NCI-H774 (cell line): ENCODE results near the gene RPTN.

Experiments used
- DNase-seq: peaks from one replicate; lab custom pipeline; 2025; lab: John Stamatoyannopoulos, UW

The RPTN gene, protein sequence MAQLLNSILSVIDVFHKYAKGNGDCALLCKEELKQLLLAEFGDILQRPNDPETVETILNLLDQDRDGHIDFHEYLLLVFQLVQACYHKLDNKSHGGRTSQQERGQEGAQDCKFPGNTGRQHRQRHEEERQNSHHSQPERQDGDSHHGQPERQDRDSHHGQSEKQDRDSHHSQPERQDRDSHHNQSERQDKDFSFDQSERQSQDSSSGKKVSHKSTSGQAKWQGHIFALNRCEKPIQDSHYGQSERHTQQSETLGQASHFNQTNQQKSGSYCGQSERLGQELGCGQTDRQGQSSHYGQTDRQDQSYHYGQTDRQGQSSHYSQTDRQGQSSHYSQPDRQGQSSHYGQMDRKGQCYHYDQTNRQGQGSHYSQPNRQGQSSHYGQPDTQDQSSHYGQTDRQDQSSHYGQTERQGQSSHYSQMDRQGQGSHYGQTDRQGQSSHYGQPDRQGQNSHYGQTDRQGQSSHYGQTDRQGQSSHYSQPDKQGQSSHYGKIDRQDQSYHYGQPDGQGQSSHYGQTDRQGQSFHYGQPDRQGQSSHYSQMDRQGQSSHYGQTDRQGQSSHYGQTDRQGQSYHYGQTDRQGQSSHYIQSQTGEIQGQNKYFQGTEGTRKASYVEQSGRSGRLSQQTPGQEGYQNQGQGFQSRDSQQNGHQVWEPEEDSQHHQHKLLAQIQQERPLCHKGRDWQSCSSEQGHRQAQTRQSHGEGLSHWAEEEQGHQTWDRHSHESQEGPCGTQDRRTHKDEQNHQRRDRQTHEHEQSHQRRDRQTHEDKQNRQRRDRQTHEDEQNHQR

DNA sequence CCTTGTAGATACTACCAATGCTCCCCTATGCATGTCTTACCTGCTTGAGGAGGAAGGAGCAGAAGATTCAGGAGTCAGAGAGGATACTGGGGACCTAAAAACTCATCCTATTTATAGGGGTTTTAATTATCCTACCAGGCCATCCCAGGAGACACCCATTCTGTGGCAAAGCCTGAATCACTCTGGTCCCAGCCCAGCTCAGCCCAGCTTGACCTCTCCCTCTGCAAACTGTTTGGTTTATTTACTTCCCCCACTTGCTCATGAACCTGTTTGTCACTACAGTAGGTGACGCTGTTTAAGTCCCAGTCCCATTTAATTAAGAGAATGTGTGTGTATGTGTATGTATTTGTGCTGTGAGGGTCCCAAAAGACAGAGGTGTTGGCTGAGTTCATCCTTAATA lies at the start of gene RPTN:
TSS of gene RPTN (minus strand) at position 85 of the 400 bp plus-strand sequence. CDS start 1,339 bp downstream, outside the sequence.
- no peak for DNase-seq

DNA sequence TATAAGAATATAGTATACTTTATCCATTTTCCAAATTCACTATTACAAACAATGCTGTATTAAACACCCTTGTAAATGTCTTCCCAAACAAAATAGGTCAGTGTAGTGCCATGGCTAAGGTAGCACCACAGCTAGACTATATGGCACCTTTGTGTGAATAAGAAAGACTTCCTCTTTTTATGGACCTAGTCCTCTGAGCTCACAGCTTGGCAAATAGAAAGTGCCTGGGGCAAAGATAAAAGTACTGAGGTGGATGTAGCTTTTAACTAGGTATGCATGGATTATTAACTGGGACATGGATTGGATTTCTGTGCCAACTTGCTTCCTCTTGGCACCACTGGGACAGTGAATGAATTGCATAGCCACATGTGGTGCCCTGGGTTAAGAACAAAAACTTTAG lies 40.0 kb upstream of the RPTN start:
- DNase-seq: no peak

DNA sequence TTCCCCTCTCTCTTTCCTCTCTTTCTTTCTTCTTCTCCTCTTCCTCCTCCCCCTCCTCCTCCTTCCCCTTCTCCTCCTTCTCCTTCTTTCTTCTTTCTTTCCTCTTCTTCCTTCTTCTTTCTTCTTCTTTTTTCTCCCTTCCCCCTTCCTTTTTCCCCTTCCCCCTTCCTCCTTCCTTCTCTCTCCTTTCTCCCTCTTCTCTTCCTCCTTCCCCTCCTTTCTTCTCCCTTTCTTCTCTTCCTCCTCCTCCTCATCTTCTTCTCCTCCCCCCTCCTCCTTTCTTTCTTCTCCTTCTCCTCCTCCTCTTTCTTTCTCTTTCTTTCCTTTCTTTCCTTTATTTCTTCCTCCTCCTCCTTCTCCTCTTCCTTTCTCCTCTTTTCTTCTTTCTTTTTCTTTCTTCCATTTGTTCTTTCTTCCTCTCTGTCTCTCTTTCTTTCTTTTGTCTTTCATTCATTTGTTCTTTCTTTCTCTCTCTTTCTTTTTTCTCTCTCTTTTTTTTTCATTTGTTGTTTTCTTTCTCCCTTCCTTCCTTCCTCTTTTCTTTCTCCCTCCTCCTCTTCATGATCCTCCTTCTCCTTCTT lies 38.4 kb upstream of the RPTN start:
- no peak for DNase-seq

DNA sequence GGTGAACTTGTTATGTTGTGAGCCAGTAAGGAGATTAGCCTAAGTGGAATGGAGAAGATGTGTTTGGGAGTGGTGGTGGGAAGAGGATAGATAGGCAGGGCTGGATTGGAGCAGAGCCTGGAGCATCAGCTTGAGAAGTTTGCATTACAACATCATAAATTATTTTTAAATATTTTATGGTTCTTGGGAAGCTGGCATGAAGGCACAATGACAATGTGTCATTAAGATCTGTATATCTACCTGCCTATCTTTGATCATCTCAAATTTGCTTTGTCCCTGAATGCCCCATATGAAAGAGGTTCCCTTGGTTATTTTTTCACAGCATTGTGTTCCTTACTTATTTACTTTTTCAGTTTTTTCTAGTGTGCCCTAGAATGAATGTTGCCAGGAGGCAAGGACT lies 32.7 kb upstream of the RPTN start:
- DNase-seq: no peak

DNA sequence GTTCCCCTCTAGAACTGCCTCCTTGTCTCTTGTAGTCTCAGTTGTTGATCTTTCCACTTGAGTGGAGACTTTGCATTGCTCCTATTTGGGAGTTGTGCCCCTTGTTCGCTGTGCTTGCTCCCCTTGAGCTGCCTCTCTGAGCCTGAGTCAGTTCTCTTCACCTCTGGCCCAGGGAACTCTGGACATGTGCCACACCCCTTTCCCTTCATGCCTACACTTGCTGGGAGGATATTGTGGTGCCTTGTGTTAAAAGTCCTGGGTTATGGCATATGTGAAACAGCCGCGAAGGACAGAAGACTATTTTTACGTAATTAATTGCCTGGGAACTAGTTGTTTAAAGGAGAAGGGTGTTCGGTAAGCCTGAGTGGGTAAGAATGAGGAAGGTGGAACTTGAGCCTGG lies 32.2 kb upstream of the RPTN start:
- DNase-seq: no peak

DNA sequence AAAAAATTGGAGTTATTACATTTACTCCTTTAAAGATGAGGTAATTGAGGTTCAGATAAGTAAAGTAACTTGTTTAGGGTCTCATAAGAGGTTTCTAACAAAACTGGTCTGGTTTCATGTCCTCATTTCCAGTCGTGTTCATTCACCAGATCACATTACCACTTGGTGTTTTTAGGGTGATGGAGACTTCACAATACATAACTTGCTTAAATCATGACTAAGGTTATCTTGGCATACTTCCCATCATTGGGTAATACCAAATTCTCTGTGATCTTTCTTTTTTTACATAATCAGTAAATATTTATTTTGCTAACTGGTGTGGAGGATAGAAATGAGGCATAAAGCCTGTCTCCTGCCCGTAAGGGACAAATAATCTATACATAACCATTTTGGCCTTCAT lies 31.6 kb upstream of the RPTN start:
- DNase-seq: no peak

DNA sequence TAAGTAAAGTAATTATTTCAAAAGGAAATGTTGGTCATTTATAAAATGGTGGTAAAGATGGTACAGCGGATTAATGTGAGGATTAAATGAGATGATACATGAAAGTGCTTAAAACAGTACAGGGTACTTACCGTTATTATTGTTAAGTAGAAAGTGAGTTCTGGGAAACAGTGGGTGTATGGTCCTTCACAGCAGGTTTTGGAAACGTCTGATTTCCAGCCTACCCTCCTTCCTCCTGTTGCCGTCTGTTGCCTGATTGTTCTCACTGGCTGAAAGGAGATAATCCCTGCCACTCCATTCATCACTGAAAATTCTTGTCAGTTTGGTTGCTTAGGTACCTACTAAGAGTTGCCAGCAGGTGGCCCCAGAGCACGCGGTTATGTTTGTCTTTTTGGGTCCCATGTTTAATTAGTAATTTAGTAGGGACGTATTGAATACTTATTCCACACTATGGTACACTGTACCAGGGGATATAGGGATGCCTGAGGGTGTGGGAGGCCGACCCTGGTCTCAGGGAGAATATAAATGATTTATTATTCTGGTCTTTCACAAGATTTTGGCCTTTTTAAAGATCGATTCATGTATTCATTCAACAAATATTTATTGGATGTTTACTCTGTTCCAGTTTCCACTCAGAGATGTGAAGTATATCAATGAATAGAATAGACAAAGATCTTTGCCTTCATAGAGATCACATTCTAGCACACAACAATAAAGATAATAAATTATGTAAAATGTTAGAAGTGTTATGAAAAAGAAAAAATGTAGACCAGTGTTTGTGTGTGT lies 30.8 kb upstream of the RPTN start:
- DNase-seq: no peak

DNA sequence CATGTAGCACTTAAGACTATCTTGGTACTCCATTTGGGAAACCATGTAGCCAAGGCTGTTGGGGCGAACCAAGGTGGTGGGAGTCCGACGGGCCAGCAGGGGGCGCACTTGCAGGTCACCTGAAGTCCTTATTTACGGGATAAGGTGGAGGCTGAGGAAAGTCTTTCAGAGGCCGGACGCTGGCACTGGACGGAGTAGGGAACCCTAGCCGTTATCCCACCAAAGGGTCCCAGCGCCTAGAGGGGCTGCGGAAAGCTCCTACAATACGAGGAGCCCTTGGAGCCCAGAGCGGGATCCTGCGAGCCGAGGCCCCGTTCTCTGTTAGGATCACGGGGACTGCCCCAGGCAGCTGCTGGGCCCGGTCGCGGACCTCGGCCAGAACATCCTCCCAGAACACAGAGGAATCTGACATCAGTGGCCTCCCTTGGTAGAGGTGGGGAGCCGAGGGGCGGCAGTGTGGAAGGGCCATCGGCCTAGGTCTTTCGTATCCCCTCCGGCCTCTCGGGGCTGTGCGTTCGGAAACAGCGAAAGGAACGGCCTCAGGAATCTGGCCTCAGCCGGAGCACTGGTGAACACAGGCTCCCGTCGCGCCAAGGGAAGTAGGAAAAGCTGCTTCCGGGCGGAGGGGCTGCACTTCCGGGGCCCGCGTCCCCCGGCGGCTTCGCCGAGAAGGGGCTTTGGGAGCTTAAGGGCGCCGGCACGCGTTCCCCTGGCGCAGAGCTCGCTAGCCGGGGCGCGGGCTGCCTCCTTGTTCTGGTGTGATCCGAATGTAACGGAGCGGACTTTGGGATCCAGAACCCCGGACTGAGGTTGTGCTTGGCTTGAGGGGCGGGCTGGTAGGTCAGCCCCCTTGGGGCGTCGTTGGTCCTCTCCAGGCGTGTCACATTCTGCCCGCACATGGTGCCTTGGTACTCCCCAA lies 29.9 kb upstream of the RPTN start:
- DNase-seq: no peak

DNA sequence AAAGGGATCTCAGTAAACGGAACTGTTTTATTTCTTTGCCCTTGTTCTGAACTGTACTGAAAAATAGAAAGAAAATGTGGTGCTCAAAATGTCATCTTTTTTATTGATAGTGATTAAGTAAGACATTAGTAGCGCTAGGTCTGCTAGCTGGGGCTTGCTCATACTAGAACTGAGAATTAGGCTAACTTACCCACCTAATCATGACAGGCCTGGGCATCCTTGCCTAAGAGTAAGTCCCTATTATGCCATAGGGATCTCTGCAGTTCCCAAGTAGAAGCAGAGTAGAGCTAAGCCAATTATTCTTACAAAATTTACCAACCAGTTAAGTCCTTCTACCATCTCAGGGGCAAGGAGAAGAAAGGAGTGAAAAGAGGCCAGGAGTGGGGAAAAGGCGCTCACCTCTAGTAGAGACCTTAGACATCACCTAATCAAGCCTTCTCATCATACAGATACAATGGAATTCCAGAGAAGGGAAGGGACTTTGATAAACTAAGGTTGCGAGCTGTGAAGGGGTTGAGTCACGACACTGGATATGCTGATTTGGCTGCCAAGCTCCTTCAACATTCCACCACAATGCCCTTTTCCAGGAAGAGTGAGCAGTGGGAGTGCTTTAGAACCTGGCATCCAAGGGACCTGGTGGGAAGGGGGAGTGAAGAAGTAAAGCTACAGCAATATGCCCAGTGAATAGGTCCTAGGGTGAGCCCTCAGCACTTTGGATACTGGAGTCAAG lies 27.7 kb upstream of the RPTN start:
- no peak for DNase-seq

DNA sequence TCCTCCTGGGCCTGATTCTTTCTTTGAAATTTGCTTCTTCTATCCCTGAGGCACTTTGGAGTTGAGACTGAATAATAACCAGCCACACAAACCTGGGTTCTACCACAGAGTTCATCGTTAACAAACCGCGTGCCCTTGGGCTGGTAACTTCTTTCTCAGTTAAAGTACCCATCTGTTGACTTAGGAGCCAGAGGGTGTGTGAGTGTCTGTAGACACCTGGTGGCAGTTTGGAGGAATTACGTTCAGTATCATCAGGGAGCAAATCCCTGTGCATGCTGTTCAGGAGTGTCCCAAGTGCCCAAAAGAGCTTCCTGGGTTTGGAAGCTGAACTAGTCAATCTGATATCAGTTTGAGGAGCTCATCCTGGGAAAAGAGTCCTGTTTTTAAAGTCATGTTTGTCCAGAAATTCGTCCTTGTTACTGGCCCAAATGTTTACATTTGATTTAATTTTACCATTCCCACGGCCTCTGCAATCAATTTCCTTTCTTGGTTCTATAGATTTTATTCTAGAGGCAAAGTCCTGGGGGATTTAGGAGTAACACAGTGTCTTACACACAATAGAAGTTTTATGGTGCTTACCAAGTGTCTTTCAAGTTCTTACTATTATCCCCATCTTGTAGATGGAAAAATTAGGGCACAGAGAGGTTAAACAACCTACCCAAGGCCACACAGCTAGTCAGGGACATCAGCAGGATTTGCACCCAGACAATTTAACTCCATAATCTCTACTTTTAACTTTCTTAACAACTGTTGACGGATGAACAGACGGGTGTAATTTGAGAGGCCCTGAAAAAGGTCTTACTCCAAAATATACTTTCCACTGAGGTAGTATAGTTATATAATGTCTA lies 26.7 kb upstream of the RPTN start:
- DNase-seq: peak; percentile 22

DNA sequence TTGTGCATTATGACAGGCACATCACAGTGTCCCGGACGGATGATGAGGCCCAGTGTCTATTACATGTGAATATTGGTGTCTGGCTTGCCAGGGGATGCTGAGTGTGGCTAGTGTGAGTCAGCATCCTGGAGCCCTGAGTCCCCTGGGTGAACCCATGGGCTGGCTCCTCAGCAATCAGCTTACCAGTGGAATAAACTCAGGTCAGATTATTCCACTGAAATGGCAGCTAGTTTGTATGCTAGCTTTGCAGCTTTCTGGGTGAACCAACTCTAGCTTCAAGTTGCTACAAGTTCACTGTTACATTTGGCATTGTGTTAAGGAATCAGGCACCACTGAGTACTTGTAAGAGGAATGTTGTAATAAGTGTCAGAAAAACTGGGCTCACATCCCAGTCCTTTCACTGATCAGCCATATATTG lies 23.9 kb upstream of the RPTN start:
- no peak for DNase-seq

DNA sequence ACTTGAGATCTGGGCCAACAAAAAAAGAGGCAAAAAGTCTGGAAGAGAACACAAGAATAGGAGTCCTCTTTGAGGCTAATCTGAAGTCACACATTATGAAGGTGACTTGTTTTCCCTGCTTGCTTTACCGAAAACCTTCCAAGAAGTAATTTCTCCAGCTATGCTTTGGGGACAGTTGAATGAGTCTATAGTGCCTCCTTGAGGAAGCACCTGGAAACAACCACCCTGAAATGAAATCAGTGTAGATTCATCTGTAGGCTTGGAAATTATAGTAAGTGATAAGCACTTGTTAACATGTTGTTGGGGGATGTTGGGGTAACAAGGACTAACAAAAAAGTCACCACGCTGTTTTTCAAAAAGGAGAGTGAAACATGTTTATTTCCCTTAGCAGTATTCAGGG lies 23.4 kb upstream of the RPTN start:
- no peak for DNase-seq

DNA sequence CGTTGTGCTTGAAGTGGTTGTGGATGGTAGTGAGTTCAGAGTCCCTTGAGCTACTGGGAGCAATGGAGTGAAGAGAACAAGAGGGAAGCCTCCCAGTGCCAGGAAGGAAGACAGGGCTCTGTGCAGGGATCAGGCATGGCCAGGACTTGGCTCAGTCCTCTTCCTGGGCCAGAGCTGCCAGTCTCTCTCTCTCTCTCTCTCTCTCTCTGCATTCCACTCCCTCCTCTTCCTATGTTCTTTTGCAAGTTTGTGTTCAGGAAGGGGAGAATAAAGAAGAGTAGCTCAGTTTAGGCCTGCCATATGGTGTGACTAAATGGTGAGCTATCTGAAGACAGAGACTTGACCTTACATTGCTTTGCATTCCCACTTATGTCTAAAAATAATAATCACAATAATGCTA lies 20.5 kb upstream of the RPTN start:
- no peak for DNase-seq

DNA sequence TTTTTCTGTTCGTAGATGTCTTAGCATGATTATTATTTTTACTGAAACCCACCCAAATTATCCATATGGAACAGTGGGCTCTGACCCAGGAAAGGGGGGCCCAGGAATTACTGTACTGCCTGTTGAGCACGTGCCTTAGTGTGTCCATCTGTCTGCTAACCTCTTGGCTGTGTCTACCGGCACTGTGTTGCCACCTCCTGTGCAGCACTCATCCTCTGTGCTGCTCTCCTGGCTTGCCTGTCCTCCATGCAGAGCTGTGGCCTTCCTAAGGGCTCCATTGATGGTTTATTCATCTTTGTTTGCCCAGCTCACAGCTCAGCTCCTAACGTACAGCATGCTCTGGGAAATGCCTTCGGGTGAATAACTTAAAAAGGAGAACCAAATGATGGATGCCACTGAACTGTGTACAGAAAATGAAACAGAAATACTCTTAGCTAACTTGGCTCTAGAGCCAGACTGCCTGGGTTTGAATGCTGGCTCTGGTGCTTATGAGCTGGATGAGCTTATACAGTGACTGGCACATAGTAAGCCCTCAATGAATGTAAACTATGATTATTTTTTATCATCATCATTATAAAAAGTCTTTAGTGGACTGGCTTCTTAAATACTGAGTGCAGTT lies 11.4 kb upstream of the RPTN start:
- no peak for DNase-seq

DNA sequence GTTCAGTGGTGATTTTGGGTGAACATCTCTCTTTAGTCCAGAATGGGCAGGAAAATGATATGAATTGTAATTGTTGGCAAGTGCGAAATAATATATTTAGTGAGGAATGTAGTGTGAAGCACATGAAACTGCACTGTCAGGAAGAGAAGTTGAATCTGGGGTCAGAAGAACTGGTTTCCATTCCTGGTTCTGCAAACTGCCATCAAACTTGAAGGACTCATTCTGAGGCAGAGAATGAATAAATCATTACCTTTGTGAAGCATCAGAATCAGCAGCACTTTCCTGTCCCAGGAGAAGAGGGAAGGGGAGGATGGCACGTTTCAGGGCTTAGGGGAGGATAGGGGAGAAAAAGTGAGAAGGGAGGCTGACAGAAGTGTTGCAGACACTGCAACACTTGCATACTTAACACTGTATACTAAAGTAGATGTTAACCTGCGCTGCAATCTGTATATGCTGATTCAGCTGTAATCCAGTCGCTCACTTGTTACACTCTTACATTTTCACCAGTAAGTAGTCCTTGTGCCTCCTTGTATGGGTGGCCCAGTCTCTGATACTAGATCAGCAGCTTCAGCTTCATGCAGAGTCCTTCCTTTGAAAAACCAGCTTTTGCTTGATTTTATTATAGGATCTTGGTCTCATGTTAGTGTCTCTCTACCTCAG lies 10.5 kb upstream of the RPTN start:
- DNase-seq: no peak

DNA sequence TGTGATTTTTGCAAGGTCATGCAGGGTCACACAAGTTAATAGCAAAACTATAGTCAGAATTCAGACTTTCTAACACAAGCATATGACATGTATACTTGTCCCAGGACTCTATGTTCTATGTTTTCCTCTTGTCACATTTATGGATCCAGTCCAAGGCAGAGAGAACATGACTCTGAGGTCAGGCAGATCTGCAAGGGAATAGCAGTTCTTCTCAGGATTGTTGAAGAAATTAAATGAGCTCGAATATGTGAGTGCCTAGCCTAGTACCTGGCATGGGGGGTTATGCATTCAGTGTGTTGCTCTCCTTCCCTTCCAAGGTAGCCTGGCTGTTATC lies 9.5 kb upstream of the RPTN start:
- DNase-seq: no peak

DNA sequence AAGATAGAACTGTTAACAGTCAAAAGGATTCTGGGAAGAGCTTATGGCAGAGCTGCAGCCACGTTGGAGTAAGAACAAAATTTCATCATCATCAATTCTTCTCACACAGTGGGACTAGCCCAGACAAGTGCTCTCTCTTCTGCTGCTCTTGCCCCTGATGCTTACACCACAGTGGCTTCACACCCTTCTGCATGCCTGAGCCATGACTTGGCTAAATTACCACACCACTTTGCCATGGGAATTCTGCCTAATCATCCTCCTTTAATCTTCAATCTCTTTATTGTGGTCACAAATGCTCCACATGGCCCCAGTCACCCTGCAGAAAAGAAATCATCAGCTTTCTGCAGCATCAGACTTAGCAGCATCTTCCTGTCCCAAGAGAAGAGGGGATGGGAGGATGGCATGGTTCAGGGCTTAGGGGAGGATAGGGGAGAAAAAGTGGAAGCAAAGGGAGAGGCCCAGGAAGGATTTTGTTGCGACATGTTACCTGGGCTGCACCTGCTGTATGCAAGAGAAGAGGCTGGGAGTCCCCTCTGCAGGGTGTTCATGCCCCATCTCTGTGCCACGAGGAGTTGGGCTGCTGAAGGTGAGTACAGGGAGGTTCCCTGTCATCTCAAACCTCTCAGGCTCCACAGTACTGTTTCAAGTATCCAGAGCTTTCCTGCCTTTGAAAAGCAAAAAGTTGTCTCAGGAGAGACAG lies 9.0 kb upstream of the RPTN start:
- DNase-seq: no peak

DNA sequence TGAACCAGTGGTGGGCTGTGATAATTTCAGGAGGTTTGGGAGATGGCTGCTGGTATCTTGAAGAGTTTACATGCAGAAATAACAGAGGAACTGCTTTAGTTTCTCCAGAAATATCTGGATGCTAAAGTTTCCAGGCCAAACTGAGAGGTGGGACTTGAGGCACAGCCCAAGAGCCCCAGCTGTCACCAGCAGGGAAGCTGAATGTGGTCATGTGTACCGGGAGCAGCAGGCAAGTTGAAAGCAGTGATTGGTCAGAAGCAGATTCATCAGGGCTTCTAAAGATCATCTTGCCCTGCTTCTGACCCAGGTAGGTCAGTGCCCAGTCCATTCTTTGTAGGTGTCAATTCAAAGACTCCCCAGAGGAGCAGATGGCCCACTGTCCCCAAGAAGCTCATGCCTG lies 7.9 kb upstream of the RPTN start:
- DNase-seq: no peak
